Mononuclear cell (primary cell): Measurements from ENCODE around the gene UVRAG. TPM values are rescaled to one million over a fixed set of nuclear protein-coding genes. Genes with fewer than 3 reads are reported as not detected.

ENCODE experiments used
- H3K27me3 ChIP-seq: 2 replicates; pipeline ENCODE4 v1.6.0; 2011; ENCODE audit warnings: low read length, control low read depth; ENCODE audit not compliant: insufficient read depth
- H3K4me1 ChIP-seq: 2 replicates; pipeline ENCODE4 v1.5.1; 2011; ENCODE audit warnings: mild to moderate bottlenecking, low read length, control low read depth; ENCODE audit not compliant: insufficient read depth
- H3K4me3 ChIP-seq: 2 replicates; pipeline ENCODE4 v1.5.1; 2011; ENCODE audit warnings: mild to moderate bottlenecking, low read length, moderate library complexity
- H3K9me3 ChIP-seq: 2 replicates; pipeline ENCODE4 v1.5.1; 2011; ENCODE audit warnings: low read depth, mild to moderate bottlenecking, control low read depth, low read length
- total RNA-seq: library from RNA; depleted of rRNA; stranded (reverse); fragments of >200 nt; gene quantifications from one replicate; pipeline ENCODE4 v1.2.3, GENCODE V29; 2012

The UVRAG gene
- total RNA-seq, 1 donor = 42.5 TPM

DNA sequence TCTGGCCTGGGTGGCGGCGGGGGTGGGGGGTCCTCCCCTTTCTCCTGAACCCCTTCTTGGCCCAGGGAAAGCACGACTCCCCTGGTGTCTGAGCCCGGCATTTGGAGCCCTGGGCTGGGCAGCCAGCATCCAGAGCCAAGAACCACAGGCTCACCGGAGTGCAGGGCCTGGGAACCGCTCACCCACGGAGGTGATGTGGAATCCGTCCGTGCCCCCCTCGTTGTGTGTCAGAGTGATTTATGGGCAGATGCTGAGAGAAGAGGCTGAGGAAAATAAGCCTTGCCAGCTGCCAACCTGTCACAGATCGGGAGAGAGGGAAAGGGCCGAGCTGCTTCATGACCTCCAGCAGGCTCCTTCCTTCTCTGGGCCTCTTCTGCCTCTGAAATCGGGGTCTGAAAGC lies 357.6 kb downstream of the UVRAG start:
- Histone ChIP-seq H3K4me1 (no peaks in the 10 kb centered on the region), H3K9me3 (no peaks in the 10 kb centered on the region), H3K4me3 (no peak overlapping the region), H3K27me3 (no peaks in the 10 kb centered on the region)

DNA sequence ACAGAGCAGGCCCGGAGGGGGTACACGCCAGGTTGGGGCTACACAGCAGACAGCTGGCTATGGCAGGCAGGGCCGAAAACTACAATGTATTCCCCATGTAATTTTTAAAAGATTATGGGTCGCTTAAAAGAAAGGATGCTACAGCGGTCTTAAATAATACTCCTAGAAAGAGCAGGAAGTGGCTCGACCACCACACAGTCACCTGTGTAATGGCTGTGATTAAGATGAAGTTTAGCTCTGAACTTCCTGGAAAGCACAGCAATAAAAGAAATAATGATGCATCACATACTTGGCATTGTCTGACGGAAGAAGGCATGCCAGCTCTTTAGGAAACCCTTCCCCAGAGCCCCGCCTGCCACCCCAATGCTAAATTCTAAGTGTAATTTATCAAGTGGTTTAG lies 358.7 kb downstream of the UVRAG start:
- Histone ChIP-seq H3K27me3 (no peaks in the 10 kb centered on the region), H3K4me3 (no peak overlapping the region), H3K4me1 (no peaks in the 10 kb centered on the region), H3K9me3 (no peaks in the 10 kb centered on the region)

DNA sequence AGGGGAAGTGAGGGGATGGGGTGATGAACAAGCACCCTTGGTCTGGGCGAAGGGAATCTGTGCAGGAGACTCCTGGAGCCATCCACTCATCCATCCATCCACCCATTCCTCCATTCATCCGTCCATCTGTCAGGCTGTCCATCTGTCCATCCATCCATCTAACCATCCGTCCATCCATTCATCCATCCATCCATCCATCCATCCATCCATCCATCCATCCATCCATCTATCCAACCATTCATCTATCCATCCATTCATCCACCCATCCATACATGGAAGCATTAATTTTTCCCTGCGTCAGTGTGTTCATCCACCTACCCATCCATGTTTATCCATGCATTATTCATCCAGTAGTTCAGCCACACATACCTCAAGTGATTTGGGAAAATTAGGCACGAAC lies 359.3 kb downstream of the UVRAG start:
- H3K4me1 ChIP-seq = no peaks in the 10 kb centered on the region
- H3K27me3 ChIP-seq = no peaks in the 10 kb centered on the region
- H3K4me3 ChIP-seq = no peak overlapping the region
- H3K9me3 ChIP-seq = no peaks in the 10 kb centered on the region

DNA sequence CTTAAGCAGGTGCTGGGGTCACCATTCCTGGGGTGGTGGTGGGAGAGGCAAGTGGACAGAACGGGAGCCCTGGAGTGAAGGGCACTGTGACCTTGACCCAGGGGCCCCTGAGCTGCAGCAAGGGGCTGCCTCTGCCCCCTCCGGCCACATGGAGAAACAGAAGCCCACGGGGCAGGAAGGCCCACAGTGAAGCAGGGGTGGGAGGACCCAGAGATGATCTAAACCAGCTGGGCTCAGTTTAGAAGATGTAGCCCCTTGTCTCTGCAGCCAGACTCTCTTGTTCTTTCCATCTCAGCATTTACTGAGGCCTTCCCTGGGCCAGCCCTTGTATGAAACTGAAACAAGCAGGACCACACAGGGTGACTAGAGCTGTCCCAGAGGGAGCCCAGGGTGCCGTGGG lies 360.8 kb downstream of the UVRAG start:
- Histone ChIP-seq H3K27me3 (no peaks in the 10 kb centered on the region), H3K9me3 (no peaks in the 10 kb centered on the region), H3K4me1 (no peaks in the 10 kb centered on the region), H3K4me3 (no peak overlapping the region)

DNA sequence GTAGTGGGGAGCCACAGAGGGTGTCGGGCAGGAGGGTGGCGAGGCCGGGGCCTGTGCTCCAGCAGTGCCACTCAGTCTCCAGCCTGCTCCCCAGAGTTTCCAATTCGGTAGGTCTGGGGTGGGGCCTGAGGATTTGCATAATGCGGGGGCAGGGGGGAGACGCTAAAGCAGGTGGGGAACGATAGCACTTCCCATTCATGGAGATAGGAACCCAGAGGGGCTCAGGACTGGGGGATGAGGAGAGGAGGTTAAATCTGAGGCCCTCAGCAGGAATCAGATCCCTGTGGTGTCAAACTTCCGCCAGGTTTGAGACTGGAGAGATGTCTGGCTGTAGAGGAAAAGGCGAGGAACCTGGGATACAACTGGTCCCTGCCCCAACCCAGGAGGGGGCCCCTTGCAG lies 361.5 kb downstream of the UVRAG start:
- Histone ChIP-seq H3K4me1 (no peaks in the 10 kb centered on the region), H3K27me3 (no peaks in the 10 kb centered on the region), H3K9me3 (no peaks in the 10 kb centered on the region)

DNA sequence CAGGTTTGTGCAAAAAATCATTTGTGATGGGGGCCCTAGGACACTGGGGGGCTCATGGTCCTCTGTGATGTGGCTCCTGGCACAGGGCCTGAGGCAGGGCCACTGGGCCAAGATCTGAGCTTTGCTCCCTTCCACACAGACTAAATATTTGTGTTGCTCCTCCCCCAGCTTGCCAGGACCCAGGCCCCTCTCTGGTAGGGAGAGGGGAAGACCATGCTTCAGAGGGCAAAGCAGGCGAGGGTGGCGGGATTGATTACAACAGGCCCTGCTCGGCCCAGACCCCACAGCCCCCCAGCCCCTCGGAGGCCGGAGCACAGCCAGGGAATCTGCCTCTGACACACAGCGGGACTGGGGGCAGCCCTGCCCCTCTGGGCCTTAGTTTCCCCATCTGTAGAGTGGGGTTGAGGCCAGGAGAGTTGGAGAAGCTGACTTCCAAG lies 362.3 kb downstream of the UVRAG start:
- no peaks in the 10 kb centered on the region for H3K4me1 ChIP-seq
- no peaks in the 10 kb centered on the region for H3K9me3 ChIP-seq
- no peaks in the 10 kb centered on the region for H3K27me3 ChIP-seq
- H3K4me3 ChIP-seq = no peak overlapping the region

More for the DNA sequence above, 361.5 kb downstream of the UVRAG start:
- H3K4me3 ChIP-seq = no peak overlapping the region

DNA sequence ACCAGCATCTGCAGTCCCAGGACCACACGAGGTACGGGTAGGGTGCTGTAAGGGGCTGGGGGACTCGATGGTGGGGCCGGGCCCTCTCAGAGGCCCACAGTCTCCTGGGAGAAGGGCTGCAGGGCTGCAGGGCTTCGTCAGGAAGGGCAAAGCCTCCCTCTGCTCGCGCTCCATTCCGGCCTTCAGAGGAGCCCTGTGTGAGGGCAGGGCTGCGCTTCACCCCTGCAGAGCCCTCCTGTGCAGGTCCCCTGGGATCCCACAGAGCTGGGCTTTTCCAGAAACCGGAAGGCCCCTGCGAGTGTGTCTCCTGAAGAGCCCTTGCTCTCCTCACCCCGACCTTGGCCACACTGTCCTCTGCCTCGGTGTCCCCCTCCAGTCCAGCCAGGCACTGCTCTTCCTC lies 364.1 kb downstream of the UVRAG start:
- Histone ChIP-seq H3K4me3 (no peak overlapping the region), H3K4me1 (no peaks in the 10 kb centered on the region), H3K27me3 (no peaks in the 10 kb centered on the region), H3K9me3 (no peaks in the 10 kb centered on the region)

DNA sequence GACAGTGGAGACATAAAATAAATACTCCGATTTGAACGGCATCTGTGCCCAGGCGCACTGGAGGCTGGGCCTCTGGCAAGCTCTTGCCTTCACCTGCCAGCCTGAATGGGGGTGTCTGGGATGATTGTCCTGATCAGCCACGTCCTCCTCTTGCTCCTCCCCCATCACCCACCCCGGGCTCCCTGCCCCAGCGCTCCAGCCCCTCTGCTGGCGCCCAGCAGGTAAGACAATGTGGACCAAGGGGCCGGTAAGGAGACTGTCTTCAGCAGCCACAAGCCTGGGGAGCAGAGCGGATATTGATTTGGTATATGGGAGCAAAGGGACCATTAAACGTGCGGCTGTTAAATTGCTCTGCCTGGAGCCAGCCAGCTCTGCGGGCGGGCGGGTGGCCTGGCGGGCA lies 366.4 kb downstream of the UVRAG start:
- Histone ChIP-seq H3K4me3 (no peak overlapping the region), H3K27me3 (no peaks in the 10 kb centered on the region), H3K9me3 (no peaks in the 10 kb centered on the region), H3K4me1 (no peaks in the 10 kb centered on the region)

DNA sequence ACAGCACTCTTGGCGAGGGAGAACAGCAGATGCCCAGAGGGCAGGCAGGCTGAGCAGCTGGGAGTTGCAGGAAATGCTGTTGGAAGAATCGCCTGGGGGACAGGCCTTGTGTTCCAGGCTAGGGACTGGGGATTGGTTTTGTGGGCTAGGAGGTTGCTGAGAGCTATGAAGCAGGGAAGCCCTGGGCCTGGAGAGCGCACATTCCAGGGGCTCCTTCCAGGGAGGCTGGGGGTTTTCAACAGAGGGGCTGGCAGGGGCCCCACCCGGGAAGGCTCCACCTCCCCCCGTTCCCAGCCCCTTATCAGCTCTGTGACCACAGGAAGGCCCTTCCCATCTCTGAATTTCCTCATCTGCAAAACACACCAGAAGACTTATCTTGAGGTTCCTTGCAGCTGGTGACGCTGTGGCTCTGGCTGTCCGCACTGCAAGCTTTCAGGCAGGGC lies 369.6 kb downstream of the UVRAG start:
- no peaks in the 10 kb centered on the region for H3K27me3 ChIP-seq
- no peak overlapping the region for H3K4me3 ChIP-seq
- no peaks in the 10 kb centered on the region for H3K9me3 ChIP-seq
- no peaks in the 10 kb centered on the region for H3K4me1 ChIP-seq

DNA sequence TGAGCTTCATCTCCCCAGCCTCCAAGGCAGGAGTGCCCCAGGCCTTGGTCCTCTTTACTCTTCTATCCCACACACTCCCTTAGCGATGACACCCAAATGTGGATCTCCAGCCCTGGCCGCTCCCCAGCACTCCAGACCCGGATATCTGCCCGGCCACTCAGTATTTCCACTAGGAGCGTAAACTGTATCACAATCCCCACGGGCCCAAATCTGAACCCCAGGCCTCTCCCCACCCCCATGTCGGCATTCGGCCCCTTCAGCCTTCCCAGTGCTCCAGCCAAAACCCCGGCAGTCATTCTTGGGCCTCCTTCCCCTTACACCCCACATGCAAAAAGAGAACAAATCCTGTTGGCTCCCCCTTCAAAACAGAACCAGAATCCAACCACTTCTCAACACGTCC lies 370.5 kb downstream of the UVRAG start:
- H3K4me1 ChIP-seq = no peaks in the 10 kb centered on the region
- H3K9me3 ChIP-seq = no peaks in the 10 kb centered on the region
- H3K4me3 ChIP-seq = no peak overlapping the region
- no peaks in the 10 kb centered on the region for H3K27me3 ChIP-seq

DNA sequence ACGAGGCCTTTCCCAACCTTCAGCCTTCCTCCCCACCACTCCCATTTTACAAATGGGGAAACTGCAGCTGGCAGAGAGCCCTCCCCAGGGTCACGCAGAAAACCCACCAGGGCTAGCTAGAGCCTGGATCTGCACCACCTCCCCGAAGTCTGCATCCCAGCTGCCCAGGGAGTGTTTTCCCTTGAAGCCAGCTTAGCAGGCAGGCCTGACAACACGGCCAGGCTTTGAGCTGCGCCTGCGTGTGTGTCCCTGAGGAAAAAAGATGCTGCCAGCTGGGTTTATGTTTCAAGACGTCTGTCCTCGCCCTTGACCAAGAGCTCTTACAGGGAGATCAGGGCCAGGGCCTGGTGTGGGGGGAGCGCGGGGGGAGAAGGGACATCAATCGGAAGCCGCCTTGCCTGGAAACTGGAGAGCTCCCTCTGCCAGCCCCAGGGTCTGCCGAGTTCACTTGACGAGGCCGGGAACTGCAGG lies 371.0 kb downstream of the UVRAG start:
- Histone ChIP-seq H3K27me3 (no peaks in the 10 kb centered on the region), H3K4me3 (no peak overlapping the region), H3K4me1 (no peaks in the 10 kb centered on the region), H3K9me3 (no peaks in the 10 kb centered on the region)

DNA sequence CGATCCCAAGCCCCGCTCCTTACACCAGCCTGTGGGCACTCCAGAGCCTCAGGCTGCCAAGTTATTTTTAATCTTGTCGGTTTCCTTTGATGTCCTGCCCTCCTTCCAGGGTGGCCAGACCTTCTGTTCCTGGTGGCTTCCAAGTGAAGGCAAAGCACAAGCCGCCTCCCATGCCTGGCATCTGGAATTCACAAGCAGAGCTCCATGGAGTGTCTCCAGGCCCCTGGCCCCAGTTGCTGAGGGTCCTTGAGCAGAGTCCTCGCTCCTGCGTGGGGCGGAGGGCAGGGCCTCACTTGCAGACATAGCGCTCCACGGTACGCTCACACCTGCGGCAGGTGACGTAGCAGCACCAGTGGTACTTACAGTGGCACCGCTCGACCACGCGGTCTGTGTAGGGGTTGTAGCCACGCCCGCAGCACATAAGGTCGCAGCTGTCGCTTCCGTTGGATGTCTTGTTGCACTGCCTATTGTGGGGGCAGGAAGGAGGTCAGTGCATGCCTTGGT lies 371.8 kb downstream of the UVRAG start:
- Histone ChIP-seq H3K27me3 (no peaks in the 10 kb centered on the region), H3K9me3 (no peaks in the 10 kb centered on the region), H3K4me3 (no peak overlapping the region), H3K4me1 (no peaks in the 10 kb centered on the region)

DNA sequence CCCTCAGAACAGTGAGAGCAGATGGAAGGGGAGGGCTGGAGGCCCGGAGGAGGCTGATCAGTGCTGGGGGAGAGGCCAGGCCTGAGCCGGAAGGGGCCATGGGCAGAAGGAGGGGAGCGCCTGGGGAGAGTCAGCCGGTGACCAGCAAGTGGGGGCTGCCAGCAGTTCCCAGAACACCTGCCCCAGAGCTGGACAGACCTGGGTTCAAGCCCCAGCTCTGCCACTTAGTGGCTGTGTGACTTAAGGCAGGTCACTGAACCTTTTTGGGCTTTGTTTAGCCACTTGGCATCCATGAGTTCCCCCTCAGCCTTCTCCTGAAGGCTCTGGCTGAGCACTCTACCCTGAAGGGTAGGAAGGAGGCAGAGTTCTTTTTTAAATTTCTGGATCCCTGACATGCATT lies 373.9 kb downstream of the UVRAG start:
- Histone ChIP-seq H3K4me3 (no peak overlapping the region), H3K9me3 (no peaks in the 10 kb centered on the region), H3K27me3 (no peaks in the 10 kb centered on the region), H3K4me1 (no peaks in the 10 kb centered on the region)

DNA sequence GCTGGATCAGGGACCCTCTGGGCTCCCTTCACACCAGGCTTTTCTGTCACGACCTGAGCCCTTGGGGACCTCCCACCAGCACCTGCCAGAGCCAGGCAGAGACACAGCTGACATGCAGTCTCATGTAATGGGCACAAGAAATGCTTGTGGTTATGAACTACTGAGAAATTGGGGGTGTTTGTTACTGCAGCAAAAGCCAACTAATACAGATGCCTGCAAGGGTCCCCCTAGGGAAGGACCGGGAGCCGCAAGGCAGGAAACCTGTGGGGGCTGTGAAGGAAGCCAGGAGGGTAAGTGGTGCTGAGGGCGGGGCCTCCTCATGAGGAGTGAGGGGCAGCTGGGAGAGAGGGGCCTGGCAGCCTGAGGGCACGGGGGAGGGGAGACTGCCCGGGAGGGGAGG lies 374.7 kb downstream of the UVRAG start:
- H3K27me3 ChIP-seq = no peaks in the 10 kb centered on the region
- no peak overlapping the region for H3K4me3 ChIP-seq
- no peaks in the 10 kb centered on the region for H3K9me3 ChIP-seq
- no peaks in the 10 kb centered on the region for H3K4me1 ChIP-seq

DNA sequence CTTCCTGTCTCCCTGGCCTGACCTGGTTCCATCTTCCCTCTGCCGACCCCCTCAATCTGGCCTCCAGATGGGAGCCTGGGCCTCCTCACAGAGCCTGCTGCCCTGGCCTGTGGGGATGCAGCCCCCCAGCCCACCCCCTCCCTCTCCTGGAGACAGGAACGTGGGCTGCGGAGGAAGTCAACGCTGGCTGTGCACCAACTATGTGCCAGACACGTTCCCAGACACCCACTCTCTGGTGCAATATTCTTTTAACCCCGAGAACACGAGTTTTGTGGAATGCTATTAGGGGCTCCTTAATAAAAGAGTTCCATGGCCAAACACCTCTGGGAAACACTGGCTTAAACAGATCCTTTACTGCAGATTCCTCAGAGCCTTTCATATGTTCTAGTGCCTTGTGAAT lies 375.4 kb downstream of the UVRAG start:
- no peaks in the 10 kb centered on the region for H3K27me3 ChIP-seq
- no peaks in the 10 kb centered on the region for H3K4me1 ChIP-seq
- H3K4me3 ChIP-seq = no peak overlapping the region
- no peaks in the 10 kb centered on the region for H3K9me3 ChIP-seq
